PC-3 (cell line): Measurements from ENCODE around the gene C12orf75. TPM values are rescaled to one million over a fixed set of nuclear protein-coding genes. Genes with fewer than 3 reads are reported as not detected.

Experiments used
- ATAC-seq: fragments of 200-7000 bp; cut with Tn5 transposase; 2 replicates; pipeline ENCODE4 v1.9.1; 2020; ENCODE audit warnings: mild to moderate bottlenecking, moderate library complexity
- BruUV-seq: library from RNA; stranded (reverse); fragments of 400-500 nt; replicated peaks from 2 replicates; lab custom pipeline; 2021; lab: Mats Ljungman, UMichigan
- CTCF ChIA-PET: fragments of 300-600 bp; sonication (Branson Sonifier 250); formaldehyde crosslinking; loops from one replicate; lab custom pipeline; 2022; ENCODE audit warnings: antibody characterized with exemption; lab: Charles Lee
- POLR2A ChIA-PET: fragments of 300-600 bp; sonication (Branson Sonifier 250); formaldehyde crosslinking; loops from one replicate; lab custom pipeline; 2022; ENCODE audit warnings: antibody characterized with exemption; ENCODE audit not compliant: unreplicated experiment; lab: Charles Lee
- DNase-seq: peaks from one replicate; pipeline ENCODE4 v3.0.0-alpha.2; 2015
- H2AFZ ChIP-seq: fragments of 300-600 bp; sonication (generic); 2 replicates; pipeline ENCODE4 v1.6.0; 2016; ENCODE audit warnings: antibody characterized with exemption, low read length
- H3F3A ChIP-seq: fragments of 300-600 bp; sonication (generic); one replicate; pipeline ENCODE4 v1.6.0; 2017; ENCODE audit warnings: antibody characterized with exemption, low read length, control low read depth, mild to moderate bottlenecking; ENCODE audit not compliant: unreplicated experiment
- H3K27ac ChIP-seq: fragments of 300-600 bp; sonication (generic); 2 replicates; pipeline ENCODE4 v1.5.1; 2016; ENCODE audit warnings: mild to moderate bottlenecking, low read length
- H3K27me3 ChIP-seq: fragments of 300-600 bp; sonication (generic); 2 replicates; pipeline ENCODE4 v1.6.1; 2016; ENCODE audit warnings: low read length, mixed read lengths
- H3K36me3 ChIP-seq: fragments of 300-600 bp; sonication (generic); 2 replicates; pipeline ENCODE4 v1.6.1; 2016; ENCODE audit warnings: low read depth, mixed run types, low read length, mixed read lengths
- H3K4me1 ChIP-seq: fragments of 300-600 bp; sonication (generic); 2 replicates; pipeline ENCODE4 v1.5.1; 2016; ENCODE audit warnings: low read length; ENCODE audit not compliant: insufficient read depth
- H3K4me2 ChIP-seq: fragments of 300-600 bp; sonication (generic); 2 replicates; pipeline ENCODE4 v1.6.0; 2016; ENCODE audit warnings: low read length
- H3K4me3 ChIP-seq: fragments of 300-600 bp; sonication (generic); 2 replicates; pipeline ENCODE4 v1.5.1; 2016; ENCODE audit warnings: mild to moderate bottlenecking, low read length, mixed read lengths
- H3K79me2 ChIP-seq: fragments of 300-600 bp; sonication (generic); 2 replicates; pipeline ENCODE4 v1.6.1; 2017; ENCODE audit warnings: low read length, mixed read lengths
- H3K9ac ChIP-seq: fragments of 300-600 bp; sonication (generic); 2 replicates; pipeline ENCODE4 v1.6.0; 2016; ENCODE audit warnings: mild to moderate bottlenecking, low read length
- H3K9me2 ChIP-seq: fragments of 300-600 bp; sonication (generic); replicated peaks from 2 replicates; pipeline ENCODE4 v1.6.1; 2016; ENCODE audit warnings: mixed run types, low read length, mixed read lengths
- H3K9me3 ChIP-seq: fragments of 300-600 bp; sonication (generic); 2 replicates; pipeline ENCODE4 v1.6.1; 2016; ENCODE audit warnings: low read length, mixed read lengths
- H4K20me1 ChIP-seq: fragments of 300-600 bp; sonication (generic); 2 replicates; pipeline ENCODE4 v1.6.1; 2016; ENCODE audit warnings: low read length, mixed read lengths
- EZH2 ChIP-seq: fragments of 300-600 bp; sonication (generic); IDR thresholded peaks from one replicate; pipeline ENCODE4 v1.6.1; 2017; ENCODE audit warnings: antibody characterized with exemption, mild to moderate bottlenecking, low read length; ENCODE audit not compliant: unreplicated experiment
- EZH2phosphoT487 ChIP-seq: fragments of 300-600 bp; sonication (generic); IDR thresholded peaks from 2 replicates; pipeline ENCODE4 v1.6.1; 2018; ENCODE audit warnings: mild to moderate bottlenecking, antibody characterized with exemption, low read length, borderline replicate concordance
- intact Hi-C: fragments of 100-400 bp; cut with micrococcal nuclease; formaldehyde crosslinking; loops from 2 replicates; pipeline ENCODE4 v1.9.0; 2023
- total RNA-seq: library from RNA; depleted of rRNA; stranded (reverse); fragments of >200 nt; gene quantifications from 2 replicates; pipeline ENCODE4 v1.2.3, GENCODE V29; 2014
- TF ChIP-seq, protein P1 (sequence below): fragments of 300-600 bp; sonication (generic); conservative IDR thresholded peaks from 2 replicates; pipeline ENCODE4 v1.5.1; 2017; ENCODE audit warnings: antibody characterized with exemption, low read depth, mild to moderate bottlenecking, low read length

The C12orf75 gene
- total RNA-seq, 1 experiment from 2014 or later, result 144 TPM

DNA sequence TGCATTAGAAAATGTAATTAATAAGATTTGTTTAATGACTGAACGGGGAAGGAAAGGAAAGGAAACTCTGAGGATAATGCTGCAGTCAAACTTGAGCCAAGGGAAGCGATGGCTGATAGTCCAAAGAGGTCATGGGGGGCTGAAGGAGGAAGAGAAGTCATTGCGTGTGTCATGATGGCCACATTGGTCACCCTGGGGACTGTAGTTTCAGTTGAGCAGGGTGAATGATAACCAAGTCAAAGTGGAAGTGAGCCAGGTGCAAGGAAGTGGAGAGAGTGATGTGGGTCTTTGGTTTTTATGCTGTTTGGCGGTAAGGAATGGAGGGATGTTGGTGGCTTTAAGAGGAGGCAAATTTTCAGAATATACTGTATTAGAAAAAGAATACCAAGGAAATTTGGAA, 21.6 kb downstream of the C12orf75 start:
- Histone ChIP-seq H3K27me3 (no peaks in the 10 kb centered on the region), H2AFZ (no peak overlapping the region), H3F3A (peaks cover 5% of the 10 kb centered on the region), H3K4me1 (peaks cover 30% of the 10 kb centered on the region), H4K20me1 (no peaks in the 10 kb centered on the region), H3K9me3 (no peaks in the 10 kb centered on the region), H3K4me3 (no peak overlapping the region), H3K79me2 (peaks cover 26% of the 10 kb centered on the region), H3K4me2 (peak overlapping the region; percentile 61; the same call in 1 of the 2 replicates), H3K9ac (no peak overlapping the region), H3K36me3 (peaks cover 5% of the 10 kb centered on the region; the same call in 1 of the 2 replicates), H3K9me2 (no peaks in the 10 kb centered on the region), H3K27ac (no peak overlapping the region)
- CTCF ChIA-PET, result no interaction called here
- POLR2A ChIA-PET, result no interaction called here
- no peak for DNase-seq
- no TSS peak for BruUV-seq
- TF ChIP-seq, protein P1, sequence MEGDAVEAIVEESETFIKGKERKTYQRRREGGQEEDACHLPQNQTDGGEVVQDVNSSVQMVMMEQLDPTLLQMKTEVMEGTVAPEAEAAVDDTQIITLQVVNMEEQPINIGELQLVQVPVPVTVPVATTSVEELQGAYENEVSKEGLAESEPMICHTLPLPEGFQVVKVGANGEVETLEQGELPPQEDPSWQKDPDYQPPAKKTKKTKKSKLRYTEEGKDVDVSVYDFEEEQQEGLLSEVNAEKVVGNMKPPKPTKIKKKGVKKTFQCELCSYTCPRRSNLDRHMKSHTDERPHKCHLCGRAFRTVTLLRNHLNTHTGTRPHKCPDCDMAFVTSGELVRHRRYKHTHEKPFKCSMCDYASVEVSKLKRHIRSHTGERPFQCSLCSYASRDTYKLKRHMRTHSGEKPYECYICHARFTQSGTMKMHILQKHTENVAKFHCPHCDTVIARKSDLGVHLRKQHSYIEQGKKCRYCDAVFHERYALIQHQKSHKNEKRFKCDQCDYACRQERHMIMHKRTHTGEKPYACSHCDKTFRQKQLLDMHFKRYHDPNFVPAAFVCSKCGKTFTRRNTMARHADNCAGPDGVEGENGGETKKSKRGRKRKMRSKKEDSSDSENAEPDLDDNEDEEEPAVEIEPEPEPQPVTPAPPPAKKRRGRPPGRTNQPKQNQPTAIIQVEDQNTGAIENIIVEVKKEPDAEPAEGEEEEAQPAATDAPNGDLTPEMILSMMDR, result no peak
- TF ChIP-seq EZH2phosphoT487 (no peak), EZH2 (no peak)
- intact Hi-C loops, result no loop called here
- no peak for ATAC-seq

DNA sequence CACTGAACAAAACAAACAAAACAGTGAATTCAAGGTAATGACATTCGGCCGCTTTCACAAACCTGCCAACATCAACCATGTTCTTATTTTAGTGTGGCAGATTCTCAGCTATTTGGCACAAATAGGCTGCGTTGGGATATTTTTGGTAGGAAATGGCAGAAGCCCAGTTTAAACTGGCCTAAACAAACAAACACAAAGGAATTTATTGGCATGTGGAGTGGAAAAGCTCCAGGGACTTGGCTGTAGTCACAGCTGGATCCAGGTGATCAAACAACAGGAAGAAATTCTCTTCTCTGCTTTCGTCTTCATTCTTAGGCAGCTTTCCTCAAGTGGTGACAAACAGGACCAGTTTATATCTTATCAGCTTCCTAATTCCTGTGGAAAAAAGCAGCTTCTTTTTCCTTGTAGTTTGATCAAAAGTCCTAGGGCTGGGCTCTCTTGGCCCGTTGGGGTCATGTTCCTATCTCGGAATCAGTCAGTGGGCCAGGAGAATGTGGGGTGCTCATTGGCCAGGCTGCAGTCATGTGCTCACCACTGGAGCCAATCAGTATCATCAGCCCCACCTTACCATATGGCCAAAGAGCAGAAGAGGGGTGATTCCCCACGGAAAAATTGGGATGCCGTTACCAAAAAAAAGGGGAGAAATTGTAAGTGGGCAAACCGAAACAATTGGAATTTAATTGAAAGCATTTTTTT, 22.6 kb downstream of the C12orf75 start:
- Histone ChIP-seq H3K4me2 (peak overlapping the region; percentile 61), H3K27me3 (no peaks in the 10 kb centered on the region), H3F3A (peaks cover 5% of the 10 kb centered on the region), H2AFZ (peak overlapping the region; percentile 48), H3K79me2 (peaks cover 29% of the 10 kb centered on the region), H3K9me3 (no peaks in the 10 kb centered on the region), H3K27ac (peak overlapping the region; percentile 26), H3K4me3 (peak overlapping the region; percentile 12; the same call in 1 of the 2 replicates), H3K9ac (no peak overlapping the region), H3K9me2 (no peaks in the 10 kb centered on the region), H3K4me1 (peaks cover 37% of the 10 kb centered on the region), H4K20me1 (no peaks in the 10 kb centered on the region), H3K36me3 (peaks cover 5% of the 10 kb centered on the region; the same call in 1 of the 2 replicates)
- ChIA-PET CTCF (interaction anchor here (0.6 to 1.5 kb wide), 2 partner anchors 14 to 16 kb away, joined by 3 to 10 read pairs; no protein-coding TSS in a partner anchor), POLR2A (interaction anchor here (0.6 to 1.0 kb wide), 4 partner anchors 101 to 841 kb away, joined by 3 to 6 read pairs (median 4); partner anchors contain the start of gene APPL2)
- intact Hi-C loops, result no loop called here
- TF ChIP-seq, protein P1, result no peak
- TF ChIP-seq EZH2 (no peak), EZH2phosphoT487 (no peak)
- ATAC-seq (peak; percentile 85), DNase-seq (peak; percentile 86)
- no TSS peak for BruUV-seq

GRCh38 chr12:105355752-105356151, 25.3 kb downstream of the C12orf75 start:
- H4K20me1 ChIP-seq, result no peaks in the 10 kb centered on the region

More at GRCh38 chr12:105355752-105356151, 25.3 kb downstream of the C12orf75 start:
- CTCF ChIA-PET, result no interaction called here
- H3K9ac ChIP-seq, result no peak overlapping the region
- H3K4me1 ChIP-seq, result peaks cover 37% of the 10 kb centered on the region
- H3K4me2 ChIP-seq, result no peak overlapping the region
- H3F3A ChIP-seq, result peaks cover 5% of the 10 kb centered on the region
- DNase-seq (peak; percentile 30), ATAC-seq (no peak)
- H3K9me2 ChIP-seq, result no peaks in the 10 kb centered on the region
- H3K79me2 ChIP-seq, result peaks cover 35% of the 10 kb centered on the region
- no peak overlapping the region for H3K27ac ChIP-seq
- peaks cover 12% of the 10 kb centered on the region; the same call in 1 of the 2 replicates for H3K36me3 ChIP-seq
- H2AFZ ChIP-seq, result no peak overlapping the region
- BruUV-seq, result no TSS peak
- TF ChIP-seq, protein P1, result no peak
- TF ChIP-seq EZH2 (no peak), EZH2phosphoT487 (no peak)
- H3K27me3 ChIP-seq, result no peaks in the 10 kb centered on the region
- no peaks in the 10 kb centered on the region for H3K9me3 ChIP-seq
- POLR2A ChIA-PET, result no interaction called here
- H3K4me3 ChIP-seq, result no peak overlapping the region
- intact Hi-C loops, result no loop called here
